Thoracic aorta (tissue), 2 donors: Measurements from ENCODE around the gene TBCCD1. TPM values are rescaled to one million over a fixed set of nuclear protein-coding genes. Genes with fewer than 3 reads are reported as not detected.

ENCODE experiments used
- ATAC-seq: fragments of 150-250 bp; one replicate; pipeline ENCODE4 v1.8.0; 2017; ENCODE audit warnings: low read depth; ENCODE audit not compliant: insufficient number of reproducible peaks, low FRiP score
- DNase-seq: peaks from one replicate; pipeline ENCODE4 v3.0.0-alpha.2; 2020; ENCODE audit warnings: low spot score
- H3K27ac ChIP-seq, 2 donors: fragments of 200-600 bp; sonication (generic); 1 replicate in 1 of 2; 2 replicates in 1 of 2; pipeline ENCODE4 v1.5.1; 2016; ENCODE audit warnings: mild to moderate bottlenecking in 2 of 2, moderate library complexity in 2 of 2
- H3K27me3 ChIP-seq: fragments of 200-600 bp; sonication (generic); replicated peaks from 2 replicates; pipeline ENCODE4 v1.6.0; 2016; ENCODE audit warnings: mild to moderate bottlenecking; ENCODE audit not compliant: insufficient read depth
- H3K36me3 ChIP-seq: fragments of 200-600 bp; sonication (generic); one replicate; pipeline ENCODE4 v1.5.1; 2016
- H3K4me1 ChIP-seq, 2 donors: fragments of 200-600 bp; sonication (generic); 1 replicate in 1 of 2; 2 replicates in 1 of 2; pipeline versions ENCODE4 v1.5.1 to v1.6.0; 2016; ENCODE audit warnings: low read depth in 2 of 2, mild to moderate bottlenecking in 1 of 2; ENCODE audit not compliant: control insufficient read depth in 1 of 2
- H3K4me3 ChIP-seq: fragments of 200-600 bp; sonication (generic); 2 replicates; pipeline ENCODE4 v1.5.1; 2016; ENCODE audit warnings: mild to moderate bottlenecking
- H3K9me3 ChIP-seq: fragments of 200-600 bp; sonication (generic); 2 replicates; pipeline ENCODE4 v1.5.1; 2016
- CTCF ChIP-seq: fragments of 200-600 bp; sonication (generic); IDR thresholded peaks from one replicate; pipeline ENCODE4 v1.5.1; 2019; ENCODE audit warnings: antibody characterized with exemption
- total RNA-seq, 2 donors: library from RNA; depleted of rRNA; stranded (reverse); fragments of >200 nt; gene quantifications; one replicate each; pipeline versions ENCODE4 v1.1.0 to v1.2.3, GENCODE V29; 2016

Gene TBCCD1
- total RNA-seq, 2 donors from 2014 or later = 10.2 to 25.8 TPM

GRCh38 chr3:186605561-186606545, 38.7 kb upstream of the TBCCD1 start:
- Histone ChIP-seq H3K27me3 (no peaks in the 10 kb centered on the region), H3K4me1 (peaks cover 0 to 11% of the 10 kb centered on the region in 2 donors), H3K9me3 (no peaks in the 10 kb centered on the region), H3K27ac (no peak overlapping the region), H3K36me3 (no peaks in the 10 kb centered on the region), H3K4me3 (no peak overlapping the region)
- DNase-seq (no peak), ATAC-seq (no peak)
- no peak for TF ChIP-seq CTCF

GRCh38 chr3:186605078-186605477, 37.9 kb upstream of the TBCCD1 start:
- H3K4me3 ChIP-seq = no peak overlapping the region
- no peak for DNase-seq
- no peaks in the 10 kb centered on the region for H3K36me3 ChIP-seq
- no peak for TF ChIP-seq CTCF
- peaks cover 0 to 11% of the 10 kb centered on the region in 2 donors for H3K4me1 ChIP-seq
- ATAC-seq = no peak
- no peaks in the 10 kb centered on the region for H3K9me3 ChIP-seq
- no peaks in the 10 kb centered on the region for H3K27me3 ChIP-seq
- no peak overlapping the region for H3K27ac ChIP-seq

GRCh38 chr3:186603159-186603558, 36.0 kb upstream of the TBCCD1 start:
- Histone ChIP-seq H3K4me3 (no peak overlapping the region), H3K4me1 (peaks cover 0 to 16% of the 10 kb centered on the region in 2 donors), H3K27ac (no peak overlapping the region), H3K9me3 (no peaks in the 10 kb centered on the region), H3K27me3 (no peaks in the 10 kb centered on the region), H3K36me3 (no peaks in the 10 kb centered on the region)
- DNase-seq (no peak), ATAC-seq (no peak)
- TF ChIP-seq CTCF = no peak

GRCh38 chr3:186600896-186601295, 33.8 kb upstream of the TBCCD1 start:
- ATAC-seq = no peak

More at GRCh38 chr3:186600896-186601295, 33.8 kb upstream of the TBCCD1 start:
- TF ChIP-seq CTCF = no peak
- peaks cover 0 to 5% of the 10 kb centered on the region in 2 donors for H3K4me1 ChIP-seq
- H3K4me3 ChIP-seq = no peak overlapping the region
- no peak overlapping the region for H3K27ac ChIP-seq
- H3K36me3 ChIP-seq = no peaks in the 10 kb centered on the region
- H3K9me3 ChIP-seq = no peaks in the 10 kb centered on the region
- no peak for DNase-seq
- no peaks in the 10 kb centered on the region for H3K27me3 ChIP-seq
